Measurements from ENCODE around the gene SPDYA. TPM values are rescaled to one million over a fixed set of nuclear protein-coding genes. Genes with fewer than 3 reads are reported as not detected.
A peak's percentile ranks its signal among the peaks of the same experiment; 100 is the strongest.

SPDYA gene
- total and polyA plus RNA-seq, 2 of the 13 experiments (the other 11 are each of a cell fraction or from before 2014, with no cell fraction given) = 0.32 to 0.75 TPM

DNA sequence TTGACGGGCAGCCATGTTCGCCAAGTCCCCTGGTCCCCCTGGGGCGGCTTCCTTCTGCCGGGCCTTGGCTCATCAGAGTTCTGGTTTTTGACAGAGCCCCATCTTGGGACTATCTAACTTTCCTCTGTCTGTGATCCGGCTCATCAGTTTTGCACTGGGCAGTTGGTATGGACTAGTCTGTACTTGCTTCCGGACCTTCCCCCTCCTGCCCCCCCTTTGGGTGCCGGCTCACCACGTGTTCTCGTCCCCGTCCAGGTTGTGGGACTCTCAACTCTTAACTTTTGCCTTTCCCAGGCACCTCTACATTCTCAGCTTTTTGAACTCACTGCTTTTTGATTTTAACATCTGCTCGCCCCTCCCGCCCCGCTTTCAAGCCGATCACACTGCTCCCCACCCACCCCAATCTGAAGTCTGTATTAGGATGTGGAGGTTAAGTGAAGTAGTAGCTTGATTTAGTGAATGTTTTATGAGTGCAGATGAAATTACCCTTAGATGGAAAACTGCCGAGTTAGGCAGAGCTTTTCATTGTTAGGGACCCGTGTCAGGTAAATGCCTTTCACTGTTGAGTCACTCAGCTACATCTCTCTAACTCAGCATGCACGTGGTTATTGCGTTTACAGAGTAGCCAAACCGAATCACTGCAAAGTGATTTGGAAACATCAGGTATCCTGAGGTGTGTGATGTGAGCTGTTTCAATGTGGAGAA, 84.7 kb downstream of the SPDYA start (continued):
- TF ChIP-seq KLF15 (CRISPR knock-in tag; IDR thresholded peaks at IDR 0.05; ENCODE audit: borderline replicate concordance) (no peak), SMYD3 (CRISPR knock-in tag; IDR thresholded peaks at IDR 0.05) (no peak), CCAR2 (optimal IDR thresholded peaks at IDR 0.05; ENCODE audit: low read depth, low read length) (no peak), JARID2 (CRISPR knock-in tag; IDR thresholded peaks at IDR 0.05; ENCODE audit: insufficient replicate concordance) (no peak), ZFP82 (CRISPR knock-in tag; IDR thresholded peaks at IDR 0.05; ENCODE audit: borderline replicate concordance) (0 out of 2 replicates have a peak, but pooled peaks have one; percentile 25), ZNF33A (CRISPR knock-in tag; IDR thresholded peaks at IDR 0.05; ENCODE audit: borderline replicate concordance) (peak; percentile 74; the same call in 1 of the 2 replicates), TP53 (CRISPR knock-in tag; conservative IDR thresholded peaks at IDR 0.05) (peak; percentile 84; the same call in 1 of the 2 replicates), SIN3A (IDR thresholded peaks at IDR 0.05; ENCODE audit: borderline replicate concordance, low read depth, low read length) (peak; percentile 92; the same call in 1 of the 2 replicates), CBX5 (CRISPR knock-in tag; IDR thresholded peaks at IDR 0.05; ENCODE audit: borderline replicate concordance) (0 out of 2 replicates have a peak, but pooled peaks have one; percentile 59), ZNF678 (CRISPR knock-in tag; IDR thresholded peaks at IDR 0.05) (no peak), ZNF83 (CRISPR knock-in tag; IDR thresholded peaks at IDR 0.05; ENCODE audit: borderline replicate concordance) (no peak), ZNF446 (CRISPR knock-in tag; IDR thresholded peaks at IDR 0.05) (no peak), HCFC1 (IDR thresholded peaks at IDR 0.05; ENCODE audit: low read depth, low read length) (no peak), ZBTB21 (CRISPR knock-in tag; IDR thresholded peaks at IDR 0.05) (0 out of 2 replicates have a peak, but pooled peaks have one; percentile 17), FLYWCH1 (CRISPR knock-in tag; IDR thresholded peaks at IDR 0.05) (0 out of 2 replicates have a peak, but pooled peaks have one; percentile 42), MED13 (CRISPR knock-in tag; IDR thresholded peaks at IDR 0.05) (no peak), ELF1 (CRISPR knock-in tag; IDR thresholded peaks at IDR 0.05) (peak; percentile 40; the same call in 1 of the 2 replicates), RBFOX2 (IDR thresholded peaks at IDR 0.05; ENCODE audit: low read depth, low read length) (no peak), NFKBIZ (CRISPR knock-in tag; IDR thresholded peaks at IDR 0.05) (peak; percentile 60; the same call in 1 of the 2 replicates)
- TF ChIP-seq, protein P1, sequence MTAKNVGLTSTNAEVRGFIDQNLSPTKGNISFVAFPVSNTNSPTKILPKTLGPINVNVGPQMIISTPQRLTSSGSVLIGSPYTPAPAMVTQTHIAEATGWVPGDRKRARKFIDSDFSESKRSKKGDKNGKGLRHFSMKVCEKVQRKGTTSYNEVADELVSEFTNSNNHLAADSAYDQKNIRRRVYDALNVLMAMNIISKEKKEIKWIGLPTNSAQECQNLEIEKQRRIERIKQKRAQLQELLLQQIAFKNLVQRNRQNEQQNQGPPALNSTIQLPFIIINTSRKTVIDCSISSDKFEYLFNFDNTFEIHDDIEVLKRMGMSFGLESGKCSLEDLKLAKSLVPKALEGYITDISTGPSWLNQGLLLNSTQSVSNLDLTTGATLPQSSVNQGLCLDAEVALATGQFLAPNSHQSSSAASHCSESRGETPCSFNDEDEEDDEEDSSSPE (CRISPR knock-in tag; IDR thresholded peaks at IDR 0.05) = 0 out of 2 replicates have a peak, but pooled peaks have one; percentile 33
- TF ChIP-seq, protein P2, sequence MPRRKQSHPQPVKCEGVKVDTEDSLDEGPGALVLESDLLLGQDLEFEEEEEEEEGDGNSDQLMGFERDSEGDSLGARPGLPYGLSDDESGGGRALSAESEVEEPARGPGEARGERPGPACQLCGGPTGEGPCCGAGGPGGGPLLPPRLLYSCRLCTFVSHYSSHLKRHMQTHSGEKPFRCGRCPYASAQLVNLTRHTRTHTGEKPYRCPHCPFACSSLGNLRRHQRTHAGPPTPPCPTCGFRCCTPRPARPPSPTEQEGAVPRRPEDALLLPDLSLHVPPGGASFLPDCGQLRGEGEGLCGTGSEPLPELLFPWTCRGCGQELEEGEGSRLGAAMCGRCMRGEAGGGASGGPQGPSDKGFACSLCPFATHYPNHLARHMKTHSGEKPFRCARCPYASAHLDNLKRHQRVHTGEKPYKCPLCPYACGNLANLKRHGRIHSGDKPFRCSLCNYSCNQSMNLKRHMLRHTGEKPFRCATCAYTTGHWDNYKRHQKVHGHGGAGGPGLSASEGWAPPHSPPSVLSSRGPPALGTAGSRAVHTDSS (CRISPR knock-in tag; conservative IDR thresholded peaks at IDR 0.05) = no peak
- TF ChIP-seq, protein P3, sequence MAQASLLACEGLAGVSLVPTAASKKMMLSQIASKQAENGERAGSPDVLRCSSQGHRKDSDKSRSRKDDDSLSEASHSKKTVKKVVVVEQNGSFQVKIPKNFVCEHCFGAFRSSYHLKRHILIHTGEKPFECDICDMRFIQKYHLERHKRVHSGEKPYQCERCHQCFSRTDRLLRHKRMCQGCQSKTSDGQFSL (CRISPR knock-in tag; IDR thresholded peaks at IDR 0.05) = peak; percentile 82; the same call in 1 of the 2 replicates
- TF ChIP-seq, protein P4, sequence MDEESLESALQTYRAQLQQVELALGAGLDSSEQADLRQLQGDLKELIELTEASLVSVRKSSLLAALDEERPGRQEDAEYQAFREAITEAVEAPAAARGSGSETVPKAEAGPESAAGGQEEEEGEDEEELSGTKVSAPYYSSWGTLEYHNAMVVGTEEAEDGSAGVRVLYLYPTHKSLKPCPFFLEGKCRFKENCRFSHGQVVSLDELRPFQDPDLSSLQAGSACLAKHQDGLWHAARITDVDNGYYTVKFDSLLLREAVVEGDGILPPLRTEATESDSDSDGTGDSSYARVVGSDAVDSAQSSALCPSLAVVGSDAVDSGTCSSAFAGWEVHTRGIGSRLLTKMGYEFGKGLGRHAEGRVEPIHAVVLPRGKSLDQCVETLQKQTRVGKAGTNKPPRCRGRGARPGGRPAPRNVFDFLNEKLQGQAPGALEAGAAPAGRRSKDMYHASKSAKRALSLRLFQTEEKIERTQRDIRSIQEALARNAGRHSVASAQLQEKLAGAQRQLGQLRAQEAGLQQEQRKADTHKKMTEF (CRISPR knock-in tag; IDR thresholded peaks at IDR 0.05) = 0 out of 2 replicates have a peak, but pooled peaks have one; percentile 15

Data from HepG2 (cell line).